Measurements from ENCODE around the gene PTCH1. TPM values are rescaled to one million over a fixed set of nuclear protein-coding genes. Genes with fewer than 3 reads are reported as not detected.
A peak's percentile ranks its signal among the peaks of the same experiment; 100 is the strongest.

Gene PTCH1
- total RNA-seq, 2 donors from 2014 or later: 26.0 to 32.9 TPM

DNA sequence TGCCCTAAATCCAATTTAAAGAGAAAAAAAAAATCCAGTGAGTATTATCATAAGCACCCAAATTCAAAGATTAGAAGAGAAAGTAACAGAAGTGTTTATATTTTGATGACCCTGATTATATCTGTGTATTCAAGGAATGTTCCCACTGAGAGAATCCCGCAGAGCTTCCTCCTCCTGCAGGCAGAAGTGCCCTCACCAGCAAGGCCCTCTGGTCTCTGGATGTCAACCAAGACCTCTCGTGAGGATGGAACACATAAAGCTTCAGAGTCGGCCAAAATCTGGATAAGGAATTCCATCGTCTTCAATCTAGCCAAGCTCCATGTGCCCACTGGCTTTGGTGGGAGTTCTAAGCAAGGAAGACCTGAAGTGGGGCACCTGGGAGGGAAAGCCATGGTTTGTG is 18.1 kb downstream of the PTCH1 start:
- Mint-ChIP-seq H3K36me3 (ENCODE audit: low read depth) (peaks cover 15% of the 10 kb centered on the region), H3K9me3 (no peaks in the 10 kb centered on the region), H3K27ac (no peak overlapping the region), H3K27me3 (ENCODE audit: insufficient read depth) (peaks cover 24% of the 10 kb centered on the region), H3K4me3 (no peak overlapping the region), H3K4me1 (peaks cover 39% of the 10 kb centered on the region)
- peaks cover 17% of the 10 kb centered on the region for H3K36me3 ChIP-seq (ENCODE audit: control insufficient read depth, insufficient read depth, low read length)
- peaks cover 4% of the 10 kb centered on the region for H3K4me1 ChIP-seq (ENCODE audit: control insufficient read depth, insufficient read depth, low read length)
- no peak overlapping the region for H3K27ac ChIP-seq (ENCODE audit: low read depth, low read length)
- TF ChIP-seq, protein P1, sequence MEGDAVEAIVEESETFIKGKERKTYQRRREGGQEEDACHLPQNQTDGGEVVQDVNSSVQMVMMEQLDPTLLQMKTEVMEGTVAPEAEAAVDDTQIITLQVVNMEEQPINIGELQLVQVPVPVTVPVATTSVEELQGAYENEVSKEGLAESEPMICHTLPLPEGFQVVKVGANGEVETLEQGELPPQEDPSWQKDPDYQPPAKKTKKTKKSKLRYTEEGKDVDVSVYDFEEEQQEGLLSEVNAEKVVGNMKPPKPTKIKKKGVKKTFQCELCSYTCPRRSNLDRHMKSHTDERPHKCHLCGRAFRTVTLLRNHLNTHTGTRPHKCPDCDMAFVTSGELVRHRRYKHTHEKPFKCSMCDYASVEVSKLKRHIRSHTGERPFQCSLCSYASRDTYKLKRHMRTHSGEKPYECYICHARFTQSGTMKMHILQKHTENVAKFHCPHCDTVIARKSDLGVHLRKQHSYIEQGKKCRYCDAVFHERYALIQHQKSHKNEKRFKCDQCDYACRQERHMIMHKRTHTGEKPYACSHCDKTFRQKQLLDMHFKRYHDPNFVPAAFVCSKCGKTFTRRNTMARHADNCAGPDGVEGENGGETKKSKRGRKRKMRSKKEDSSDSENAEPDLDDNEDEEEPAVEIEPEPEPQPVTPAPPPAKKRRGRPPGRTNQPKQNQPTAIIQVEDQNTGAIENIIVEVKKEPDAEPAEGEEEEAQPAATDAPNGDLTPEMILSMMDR (conservative IDR thresholded peaks at IDR 0.05): no peak
- 77 to 92% methylated on average over 4 of the region's 4 CpGs for WGBS, 2 experiments (ENCODE audit: insufficient coverage in 1 of 2, insufficient read length in 1 of 2)
- no peaks in the 10 kb centered on the region for H3K9me3 ChIP-seq (ENCODE audit: control insufficient read depth, low read length)
- DNase-seq: no peak
- H3K9ac ChIP-seq (ENCODE audit: extremely low read depth, low read length, poor library complexity, severe bottlenecking): no peak overlapping the region
- no peaks in the 10 kb centered on the region for H3K27me3 ChIP-seq (ENCODE audit: control insufficient read depth, insufficient read depth, low read length, poor library complexity, severe bottlenecking)
- no peak overlapping the region for H3K4me3 ChIP-seq (ENCODE audit: low read length)

DNA sequence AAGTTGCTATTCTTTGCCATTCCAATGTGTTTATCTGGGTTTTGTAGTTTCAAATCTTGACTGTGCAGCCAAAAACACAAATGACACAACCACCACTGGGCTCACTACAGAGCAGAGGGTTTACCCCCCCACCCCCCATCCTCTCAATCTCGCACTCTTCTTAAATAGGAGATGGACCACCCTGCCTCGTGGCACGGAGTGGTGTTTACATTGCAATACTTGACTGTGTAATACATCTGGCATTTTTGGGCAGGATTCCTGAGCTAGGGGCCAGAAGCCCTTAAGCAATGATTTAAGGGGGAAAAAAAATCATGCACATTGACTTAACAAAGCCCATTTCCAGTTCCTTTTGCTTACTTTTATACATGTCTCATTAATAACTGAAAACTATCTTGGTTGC is 19.0 kb downstream of the PTCH1 start:
- peaks cover 39% of the 10 kb centered on the region for H3K4me1 Mint-ChIP-seq
- H3K27me3 Mint-ChIP-seq (ENCODE audit: insufficient read depth): peaks cover 24% of the 10 kb centered on the region
- peaks cover 15% of the 10 kb centered on the region for H3K36me3 Mint-ChIP-seq (ENCODE audit: low read depth)
- 80 to 97% methylated on average over 1 to 3 of the region's 3 CpGs for WGBS, 2 experiments (ENCODE audit: insufficient coverage in 1 of 2, insufficient read length in 1 of 2)
- Histone ChIP-seq H3K27me3 (ENCODE audit: control insufficient read depth, insufficient read depth, low read length, poor library complexity, severe bottlenecking) (no peaks in the 10 kb centered on the region), H3K9me3 (ENCODE audit: control insufficient read depth, low read length) (no peaks in the 10 kb centered on the region), H3K4me3 (ENCODE audit: low read length) (no peak overlapping the region), H3K36me3 (ENCODE audit: control insufficient read depth, insufficient read depth, low read length) (peaks cover 11% of the 10 kb centered on the region), H3K27ac (ENCODE audit: low read depth, low read length) (no peak overlapping the region), H3K9ac (ENCODE audit: extremely low read depth, low read length, poor library complexity, severe bottlenecking) (no peak overlapping the region), H3K4me1 (ENCODE audit: control insufficient read depth, insufficient read depth, low read length) (peaks cover 4% of the 10 kb centered on the region)
- H3K9me3 Mint-ChIP-seq: no peaks in the 10 kb centered on the region
- TF ChIP-seq, protein P1 (conservative IDR thresholded peaks at IDR 0.05): no peak
- H3K27ac Mint-ChIP-seq: no peak overlapping the region
- DNase-seq: no peak
- no peak overlapping the region for H3K4me3 Mint-ChIP-seq

DNA sequence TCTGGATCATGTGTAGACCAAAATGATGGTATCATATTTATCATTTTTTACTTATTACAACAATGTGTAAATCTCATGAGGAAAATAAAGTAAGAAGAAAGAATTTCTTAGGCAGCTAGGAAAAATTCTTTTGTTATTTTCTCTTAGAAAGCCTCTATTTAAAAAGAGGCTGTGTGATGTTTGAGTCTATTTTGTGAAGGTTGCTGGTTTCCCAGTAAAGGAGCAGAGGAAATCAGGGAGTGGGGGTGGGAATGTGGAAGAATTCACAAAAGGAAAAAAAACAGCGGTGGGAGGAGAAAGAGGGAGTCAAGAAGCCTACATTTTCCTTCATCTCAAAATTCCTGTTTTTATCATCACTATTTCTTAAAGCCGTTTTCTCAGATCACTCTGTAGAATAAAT is 20.1 kb downstream of the PTCH1 start:
- no peaks in the 10 kb centered on the region for H3K27me3 ChIP-seq (ENCODE audit: control insufficient read depth, insufficient read depth, low read length, poor library complexity, severe bottlenecking)
- no peaks in the 10 kb centered on the region for H3K9me3 ChIP-seq (ENCODE audit: control insufficient read depth, low read length)
- H3K27ac Mint-ChIP-seq: no peak overlapping the region
- 76% methylated on average over 1 of the region's 2 CpGs; no CpG with 5 or more reads in 1 of the 2 experiments for WGBS, 2 experiments (ENCODE audit: insufficient coverage in 1 of 2, insufficient read length in 1 of 2)
- DNase-seq: no peak
- peaks cover 39% of the 10 kb centered on the region for H3K4me1 Mint-ChIP-seq
- no peak overlapping the region for H3K9ac ChIP-seq (ENCODE audit: extremely low read depth, low read length, poor library complexity, severe bottlenecking)
- no peaks in the 10 kb centered on the region for H3K9me3 Mint-ChIP-seq
- H3K27me3 Mint-ChIP-seq (ENCODE audit: insufficient read depth): peaks cover 24% of the 10 kb centered on the region
- TF ChIP-seq, protein P1 (conservative IDR thresholded peaks at IDR 0.05): no peak
- peaks cover 4% of the 10 kb centered on the region for H3K4me1 ChIP-seq (ENCODE audit: control insufficient read depth, insufficient read depth, low read length)
- no peak overlapping the region for H3K4me3 Mint-ChIP-seq
- peaks cover 12% of the 10 kb centered on the region for H3K36me3 Mint-ChIP-seq (ENCODE audit: low read depth)
- H3K36me3 ChIP-seq (ENCODE audit: control insufficient read depth, insufficient read depth, low read length): peaks cover 11% of the 10 kb centered on the region
- peak overlapping the region; percentile 95 for H3K27ac ChIP-seq (ENCODE audit: low read depth, low read length)
- H3K4me3 ChIP-seq (ENCODE audit: low read length): no peak overlapping the region

All from endodermal cell (in vitro differentiated cells).